Astrocyte (in vitro differentiated cells and primary cell): ENCODE results near the gene STRN3.

ENCODE experiments used
- EZH2 ChIP-seq: IDR thresholded peaks from 2 replicates; pipeline ENCODE4 v1.6.1; 2012; ENCODE audit warnings: mild to moderate bottlenecking, low read length, inconsistent platforms; ENCODE audit not compliant: insufficient read depth
- TF ChIP-seq, protein P1 (sequence below): IDR thresholded peaks from 2 replicates; pipeline ENCODE4 v1.5.1; 2011; ENCODE audit warnings: low read depth, mild to moderate bottlenecking, inconsistent platforms, low read length, moderate library complexity; ENCODE audit not compliant: insufficient read depth

DNA sequence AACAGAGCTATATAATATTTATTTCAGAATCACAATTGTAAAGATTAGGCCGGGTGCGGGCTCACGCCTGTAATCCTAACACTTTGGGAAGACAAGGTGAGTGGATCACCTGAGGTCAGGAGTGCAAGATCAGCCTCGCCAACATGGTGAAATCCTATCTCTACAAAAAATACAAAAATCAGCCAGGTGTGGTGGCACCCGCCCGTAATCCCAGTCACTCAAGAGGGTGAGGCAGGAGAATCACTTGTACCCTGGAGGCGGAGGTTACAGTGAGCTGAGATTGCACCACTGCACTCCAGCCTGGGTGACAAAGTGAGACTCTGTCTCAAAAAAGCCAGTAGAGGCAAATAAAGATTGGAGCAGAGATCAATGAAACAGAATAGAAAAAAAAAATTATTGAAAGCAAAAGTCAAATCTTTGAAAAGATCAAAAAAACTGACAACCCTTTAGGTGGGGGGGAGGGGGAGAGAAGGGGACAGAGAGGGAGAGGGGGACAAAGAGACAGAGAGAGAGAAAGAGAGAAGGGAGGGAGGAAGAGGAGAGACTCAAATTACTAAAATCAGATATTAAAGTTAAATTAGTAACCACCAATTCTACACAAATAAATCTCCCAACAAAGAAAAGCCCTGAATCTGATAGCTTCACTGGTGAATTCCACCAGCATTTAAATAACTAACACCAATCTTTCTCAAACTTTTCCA, 53.1 kb downstream of the STRN3 start:
- TF ChIP-seq, protein P1, sequence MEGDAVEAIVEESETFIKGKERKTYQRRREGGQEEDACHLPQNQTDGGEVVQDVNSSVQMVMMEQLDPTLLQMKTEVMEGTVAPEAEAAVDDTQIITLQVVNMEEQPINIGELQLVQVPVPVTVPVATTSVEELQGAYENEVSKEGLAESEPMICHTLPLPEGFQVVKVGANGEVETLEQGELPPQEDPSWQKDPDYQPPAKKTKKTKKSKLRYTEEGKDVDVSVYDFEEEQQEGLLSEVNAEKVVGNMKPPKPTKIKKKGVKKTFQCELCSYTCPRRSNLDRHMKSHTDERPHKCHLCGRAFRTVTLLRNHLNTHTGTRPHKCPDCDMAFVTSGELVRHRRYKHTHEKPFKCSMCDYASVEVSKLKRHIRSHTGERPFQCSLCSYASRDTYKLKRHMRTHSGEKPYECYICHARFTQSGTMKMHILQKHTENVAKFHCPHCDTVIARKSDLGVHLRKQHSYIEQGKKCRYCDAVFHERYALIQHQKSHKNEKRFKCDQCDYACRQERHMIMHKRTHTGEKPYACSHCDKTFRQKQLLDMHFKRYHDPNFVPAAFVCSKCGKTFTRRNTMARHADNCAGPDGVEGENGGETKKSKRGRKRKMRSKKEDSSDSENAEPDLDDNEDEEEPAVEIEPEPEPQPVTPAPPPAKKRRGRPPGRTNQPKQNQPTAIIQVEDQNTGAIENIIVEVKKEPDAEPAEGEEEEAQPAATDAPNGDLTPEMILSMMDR: no peak
- TF ChIP-seq EZH2: no peak
